Embryonic facial prominence (tissue), 1 donor: ENCODE measurements around the gene CLPTM1.
"Not testable (repeated sequence)": the region's sequence is repeated elsewhere in the genome, so short reads cannot be mapped to it uniquely, and the experiment has no call there.

Experiments used
- DNase-seq: peaks from one replicate; pipeline ENCODE4 v3.0.0-alpha.2; 2016; ENCODE audit errors: extremely low spot score

Gene CLPTM1, protein sequence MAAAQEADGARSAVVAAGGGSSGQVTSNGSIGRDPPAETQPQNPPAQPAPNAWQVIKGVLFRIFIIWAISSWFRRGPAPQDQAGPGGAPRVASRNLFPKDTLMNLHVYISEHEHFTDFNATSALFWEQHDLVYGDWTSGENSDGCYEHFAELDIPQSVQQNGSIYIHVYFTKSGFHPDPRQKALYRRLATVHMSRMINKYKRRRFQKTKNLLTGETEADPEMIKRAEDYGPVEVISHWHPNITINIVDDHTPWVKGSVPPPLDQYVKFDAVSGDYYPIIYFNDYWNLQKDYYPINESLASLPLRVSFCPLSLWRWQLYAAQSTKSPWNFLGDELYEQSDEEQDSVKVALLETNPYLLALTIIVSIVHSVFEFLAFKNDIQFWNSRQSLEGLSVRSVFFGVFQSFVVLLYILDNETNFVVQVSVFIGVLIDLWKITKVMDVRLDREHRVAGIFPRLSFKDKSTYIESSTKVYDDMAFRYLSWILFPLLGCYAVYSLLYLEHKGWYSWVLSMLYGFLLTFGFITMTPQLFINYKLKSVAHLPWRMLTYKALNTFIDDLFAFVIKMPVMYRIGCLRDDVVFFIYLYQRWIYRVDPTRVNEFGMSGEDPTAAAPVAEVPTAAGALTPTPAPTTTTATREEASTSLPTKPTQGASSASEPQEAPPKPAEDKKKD

DNA sequence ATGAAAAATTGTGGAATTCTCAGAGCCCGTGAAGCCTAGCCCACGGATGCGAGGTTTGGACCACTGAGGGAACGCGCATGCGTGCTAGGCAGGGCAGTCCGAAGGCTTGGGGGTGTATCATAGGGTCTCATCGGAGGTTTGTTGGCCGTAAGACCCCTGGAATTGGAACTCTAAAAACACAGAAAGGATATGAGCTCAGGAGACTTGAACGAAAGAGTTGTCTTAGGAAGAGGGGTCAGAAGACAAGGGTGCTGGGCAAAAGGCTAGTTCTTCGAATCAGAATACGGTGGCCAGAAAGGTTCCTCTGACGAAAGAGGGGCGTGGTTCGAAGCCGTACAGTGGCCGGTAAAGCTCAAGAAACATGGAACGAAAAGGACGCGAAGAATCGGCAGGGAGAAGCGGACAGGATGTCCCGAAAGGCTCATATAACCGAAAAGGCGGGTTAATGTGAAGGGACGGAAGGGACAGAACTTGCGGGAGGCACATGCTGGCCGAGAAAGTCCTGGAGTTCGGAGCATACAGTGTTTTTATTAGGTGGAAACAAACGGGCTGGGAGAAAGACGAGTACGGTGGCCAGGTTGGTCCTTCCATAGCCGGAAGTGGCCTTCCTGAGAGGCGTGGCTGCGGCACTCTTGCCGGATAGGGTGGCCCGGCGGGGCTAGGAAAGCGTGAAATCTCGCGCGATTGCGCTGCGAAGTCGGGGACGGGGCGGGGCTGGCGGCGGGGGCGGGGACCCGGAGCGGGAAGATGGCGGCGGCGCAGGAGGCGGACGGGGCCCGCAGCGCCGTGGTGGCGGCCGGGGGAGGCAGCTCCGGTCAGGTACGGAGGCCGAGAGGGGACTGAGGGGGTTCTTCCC, at the start of gene CLPTM1:
TSS of gene CLPTM1 (plus strand) at position 732 of the 856 bp plus-strand sequence. CDS start at position 748, 16 bp downstream.
- DNase-seq = peak; percentile 95

DNA sequence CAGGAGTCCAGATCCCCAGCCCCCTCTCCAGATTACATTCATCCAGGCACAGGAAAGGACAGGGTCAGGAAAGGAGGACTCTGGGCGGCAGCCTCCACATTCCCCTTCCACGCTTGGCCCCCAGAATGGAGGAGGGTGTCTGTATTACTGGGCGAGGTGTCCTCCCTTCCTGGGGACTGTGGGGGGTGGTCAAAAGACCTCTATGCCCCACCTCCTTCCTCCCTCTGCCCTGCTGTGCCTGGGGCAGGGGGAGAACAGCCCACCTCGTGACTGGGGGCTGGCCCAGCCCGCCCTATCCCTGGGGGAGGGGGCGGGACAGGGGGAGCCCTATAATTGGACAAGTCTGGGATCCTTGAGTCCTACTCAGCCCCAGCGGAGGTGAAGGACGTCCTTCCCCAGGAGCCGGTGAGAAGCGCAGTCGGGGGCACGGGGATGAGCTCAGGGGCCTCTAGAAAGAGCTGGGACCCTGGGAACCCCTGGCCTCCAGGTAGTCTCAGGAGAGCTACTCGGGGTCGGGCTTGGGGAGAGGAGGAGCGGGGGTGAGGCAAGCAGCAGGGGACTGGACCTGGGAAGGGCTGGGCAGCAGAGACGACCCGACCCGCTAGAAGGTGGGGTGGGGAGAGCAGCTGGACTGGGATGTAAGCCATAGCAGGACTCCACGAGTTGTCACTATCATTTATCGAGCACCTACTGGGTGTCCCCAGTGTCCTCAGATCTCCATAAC, 49.6 kb upstream of the CLPTM1 start, which contains the start of gene APOE:
TSS of gene APOE (plus strand) at position 360 of the 724 bp plus-strand sequence. CDS start 829 bp downstream, outside the sequence.
- no peak for DNase-seq

DNA sequence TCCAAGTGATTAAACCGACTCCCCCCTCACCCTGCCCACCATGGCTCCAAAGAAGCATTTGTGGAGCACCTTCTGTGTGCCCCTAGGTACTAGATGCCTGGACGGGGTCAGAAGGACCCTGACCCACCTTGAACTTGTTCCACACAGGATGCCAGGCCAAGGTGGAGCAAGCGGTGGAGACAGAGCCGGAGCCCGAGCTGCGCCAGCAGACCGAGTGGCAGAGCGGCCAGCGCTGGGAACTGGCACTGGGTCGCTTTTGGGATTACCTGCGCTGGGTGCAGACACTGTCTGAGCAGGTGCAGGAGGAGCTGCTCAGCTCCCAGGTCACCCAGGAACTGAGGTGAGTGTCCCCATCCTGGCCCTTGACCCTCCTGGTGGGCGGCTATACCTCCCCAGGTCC, 47.6 kb upstream of the CLPTM1 start:
- no peak for DNase-seq

DNA sequence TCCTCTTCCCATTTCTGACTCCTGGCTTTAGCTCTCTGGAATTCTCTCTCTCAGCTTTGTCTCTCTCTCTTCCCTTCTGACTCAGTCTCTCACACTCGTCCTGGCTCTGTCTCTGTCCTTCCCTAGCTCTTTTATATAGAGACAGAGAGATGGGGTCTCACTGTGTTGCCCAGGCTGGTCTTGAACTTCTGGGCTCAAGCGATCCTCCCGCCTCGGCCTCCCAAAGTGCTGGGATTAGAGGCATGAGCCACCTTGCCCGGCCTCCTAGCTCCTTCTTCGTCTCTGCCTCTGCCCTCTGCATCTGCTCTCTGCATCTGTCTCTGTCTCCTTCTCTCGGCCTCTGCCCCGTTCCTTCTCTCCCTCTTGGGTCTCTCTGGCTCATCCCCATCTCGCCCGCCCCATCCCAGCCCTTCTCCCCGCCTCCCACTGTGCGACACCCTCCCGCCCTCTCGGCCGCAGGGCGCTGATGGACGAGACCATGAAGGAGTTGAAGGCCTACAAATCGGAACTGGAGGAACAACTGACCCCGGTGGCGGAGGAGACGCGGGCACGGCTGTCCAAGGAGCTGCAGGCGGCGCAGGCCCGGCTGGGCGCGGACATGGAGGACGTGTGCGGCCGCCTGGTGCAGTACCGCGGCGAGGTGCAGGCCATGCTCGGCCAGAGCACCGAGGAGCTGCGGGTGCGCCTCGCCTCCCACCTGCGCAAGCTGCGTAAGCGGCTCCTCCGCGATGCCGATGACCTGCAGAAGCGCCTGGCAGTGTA, 46.9 kb upstream of the CLPTM1 start:
- DNase-seq = no peak

DNA sequence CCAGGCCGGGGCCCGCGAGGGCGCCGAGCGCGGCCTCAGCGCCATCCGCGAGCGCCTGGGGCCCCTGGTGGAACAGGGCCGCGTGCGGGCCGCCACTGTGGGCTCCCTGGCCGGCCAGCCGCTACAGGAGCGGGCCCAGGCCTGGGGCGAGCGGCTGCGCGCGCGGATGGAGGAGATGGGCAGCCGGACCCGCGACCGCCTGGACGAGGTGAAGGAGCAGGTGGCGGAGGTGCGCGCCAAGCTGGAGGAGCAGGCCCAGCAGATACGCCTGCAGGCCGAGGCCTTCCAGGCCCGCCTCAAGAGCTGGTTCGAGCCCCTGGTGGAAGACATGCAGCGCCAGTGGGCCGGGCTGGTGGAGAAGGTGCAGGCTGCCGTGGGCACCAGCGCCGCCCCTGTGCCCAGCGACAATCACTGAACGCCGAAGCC, 46.3 kb upstream of the CLPTM1 start:
- DNase-seq = no peak

DNA sequence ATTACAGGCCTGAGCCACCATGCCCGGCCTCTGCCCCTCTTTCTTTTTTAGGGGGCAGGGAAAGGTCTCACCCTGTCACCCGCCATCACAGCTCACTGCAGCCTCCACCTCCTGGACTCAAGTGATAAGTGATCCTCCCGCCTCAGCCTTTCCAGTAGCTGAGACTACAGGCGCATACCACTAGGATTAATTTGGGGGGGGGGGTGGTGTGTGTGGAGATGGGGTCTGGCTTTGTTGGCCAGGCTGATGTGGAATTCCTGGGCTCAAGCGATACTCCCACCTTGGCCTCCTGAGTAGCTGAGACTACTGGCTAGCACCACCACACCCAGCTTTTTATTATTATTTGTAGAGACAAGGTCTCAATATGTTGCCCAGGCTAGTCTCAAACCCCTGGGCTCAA, 45.4 kb upstream of the CLPTM1 start:
- DNase-seq = no peak

DNA sequence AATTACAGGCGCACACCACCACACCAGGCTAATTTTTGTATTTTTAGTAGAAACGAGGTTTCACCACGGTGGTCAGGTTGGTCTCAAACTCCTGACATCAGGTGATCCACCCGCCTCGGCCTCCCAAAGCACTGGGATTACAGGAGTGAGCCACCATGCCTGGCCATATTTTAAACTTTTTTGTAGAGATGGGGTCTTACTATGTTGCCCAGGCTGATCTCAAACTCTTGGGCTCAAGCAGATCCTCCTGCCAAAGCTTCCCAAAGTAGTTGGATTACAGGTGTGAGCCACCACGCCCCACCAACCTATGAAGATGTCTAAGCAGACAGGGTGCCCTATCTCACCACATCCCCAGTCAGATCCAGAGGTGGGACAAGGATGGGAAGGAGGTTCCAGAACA, 43.3 kb upstream of the CLPTM1 start:
- not testable (repeated sequence) for DNase-seq

DNA sequence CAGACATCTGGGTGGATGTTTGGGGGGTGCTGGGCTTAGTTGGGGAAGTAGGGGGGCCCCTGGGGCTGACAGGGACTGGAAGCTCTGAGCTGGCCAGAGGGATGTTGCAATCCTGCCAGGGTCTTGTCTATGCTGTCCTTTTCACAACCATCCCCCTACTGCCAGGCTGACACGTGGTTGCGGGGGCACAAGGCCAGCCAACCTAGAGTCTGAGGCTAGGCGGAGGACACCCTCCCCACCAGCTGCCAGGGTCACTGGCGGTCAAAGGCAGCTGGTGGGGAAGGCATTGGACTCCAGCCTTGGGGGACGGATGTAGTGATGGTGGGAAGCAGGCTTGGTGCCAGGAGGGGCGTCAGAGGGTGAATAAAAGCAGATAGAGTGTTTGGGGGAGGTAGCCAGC, 42.3 kb upstream of the CLPTM1 start:
- DNase-seq = no peak

DNA sequence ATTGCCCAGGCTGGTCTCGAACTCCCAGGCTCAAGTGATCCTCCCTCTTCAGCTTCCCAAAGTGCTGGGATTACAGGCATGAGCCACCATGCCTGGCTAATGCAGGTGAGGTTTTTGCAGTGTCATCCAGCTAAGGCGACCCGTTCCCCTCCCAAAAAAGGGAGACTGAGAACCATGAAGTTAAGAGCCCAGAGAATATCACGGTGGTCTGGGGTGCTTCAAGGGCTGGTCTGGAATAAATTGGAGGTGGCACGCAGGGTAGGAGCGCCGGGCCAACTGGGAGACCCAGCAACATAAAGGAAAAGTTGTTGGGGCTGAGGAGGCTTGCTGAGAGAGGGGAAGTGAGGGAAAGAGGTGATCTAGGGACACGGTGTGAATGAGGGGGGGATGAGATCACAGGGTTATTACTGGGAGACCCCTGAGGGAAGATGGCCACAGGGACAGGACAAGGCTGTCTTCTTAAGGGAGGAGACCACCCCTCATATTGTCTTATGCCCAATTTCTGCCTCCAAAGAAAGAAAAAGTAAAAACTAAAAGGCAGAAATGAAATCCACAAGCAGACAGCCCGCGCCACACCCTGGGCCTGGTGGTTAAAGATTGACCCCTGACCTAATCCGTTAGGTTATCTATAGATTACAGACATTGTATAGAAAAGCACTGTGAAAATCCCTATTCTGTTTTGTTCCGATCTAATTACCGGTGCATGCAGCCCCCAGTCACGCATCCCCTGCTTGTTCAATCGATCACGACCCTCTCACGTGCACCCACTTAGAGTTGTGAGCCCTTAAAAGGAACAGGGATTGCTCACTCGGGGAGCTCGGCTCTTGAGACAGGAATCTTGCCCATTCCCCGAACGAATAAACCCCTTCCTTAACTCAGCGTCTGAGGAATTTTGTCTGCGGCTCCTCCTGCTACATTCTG, 41.4 kb upstream of the CLPTM1 start:
- not testable (repeated sequence) for DNase-seq

DNA sequence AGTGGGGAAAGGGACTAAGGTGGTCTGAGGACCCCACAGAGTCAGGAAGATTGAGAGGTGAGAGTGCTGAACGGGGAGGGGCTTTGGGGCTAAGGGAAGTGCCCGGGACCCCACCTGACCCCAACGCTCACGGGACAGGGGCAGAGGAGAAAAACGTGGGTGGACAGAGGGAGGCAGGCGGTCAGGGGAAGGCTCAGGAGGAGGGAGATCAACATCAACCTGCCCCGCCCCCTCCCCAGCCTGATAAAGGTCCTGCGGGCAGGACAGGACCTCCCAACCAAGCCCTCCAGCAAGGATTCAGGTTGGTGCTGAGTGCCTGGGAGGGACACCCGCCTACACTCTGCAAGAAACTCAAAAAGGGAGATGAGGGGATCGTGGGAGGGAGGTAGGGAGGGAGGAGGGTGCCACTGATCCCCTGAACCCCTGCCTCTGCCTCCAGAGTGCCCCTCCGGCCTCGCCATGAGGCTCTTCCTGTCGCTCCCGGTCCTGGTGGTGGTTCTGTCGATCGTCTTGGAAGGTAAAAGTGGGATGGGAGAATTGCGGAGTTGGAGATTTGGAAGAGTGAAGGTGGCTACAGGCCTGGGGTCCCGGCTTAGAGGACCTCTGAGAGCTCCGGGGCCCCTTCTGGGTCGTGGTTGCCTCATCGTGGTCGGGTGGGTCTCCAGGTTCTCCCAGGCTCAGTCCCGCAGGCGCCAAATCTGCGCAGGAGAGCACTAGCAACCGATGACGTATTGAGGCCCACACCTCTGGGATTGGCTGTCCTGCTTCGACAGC, 40.6 kb upstream of the CLPTM1 start, which contains the start of gene APOC1:
TSS of gene APOC1 (plus strand) at position 176 of the 774 bp plus-strand sequence. CDS start at position 460, 284 bp downstream.
- peak; percentile 84 for DNase-seq

DNA sequence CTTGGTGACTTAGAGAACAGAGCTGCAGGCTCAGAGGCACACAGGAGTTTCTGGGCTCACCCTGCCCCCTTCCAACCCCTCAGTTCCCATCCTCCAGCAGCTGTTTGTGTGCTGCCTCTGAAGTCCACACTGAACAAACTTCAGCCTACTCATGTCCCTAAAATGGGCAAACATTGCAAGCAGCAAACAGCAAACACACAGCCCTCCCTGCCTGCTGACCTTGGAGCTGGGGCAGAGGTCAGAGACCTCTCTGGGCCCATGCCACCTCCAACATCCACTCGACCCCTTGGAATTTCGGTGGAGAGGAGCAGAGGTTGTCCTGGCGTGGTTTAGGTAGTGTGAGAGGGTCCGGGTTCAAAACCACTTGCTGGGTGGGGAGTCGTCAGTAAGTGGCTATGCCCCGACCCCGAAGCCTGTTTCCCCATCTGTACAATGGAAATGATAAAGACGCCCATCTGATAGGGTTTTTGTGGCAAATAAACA, 30.9 kb upstream of the CLPTM1 start:
- no peak for DNase-seq

DNA sequence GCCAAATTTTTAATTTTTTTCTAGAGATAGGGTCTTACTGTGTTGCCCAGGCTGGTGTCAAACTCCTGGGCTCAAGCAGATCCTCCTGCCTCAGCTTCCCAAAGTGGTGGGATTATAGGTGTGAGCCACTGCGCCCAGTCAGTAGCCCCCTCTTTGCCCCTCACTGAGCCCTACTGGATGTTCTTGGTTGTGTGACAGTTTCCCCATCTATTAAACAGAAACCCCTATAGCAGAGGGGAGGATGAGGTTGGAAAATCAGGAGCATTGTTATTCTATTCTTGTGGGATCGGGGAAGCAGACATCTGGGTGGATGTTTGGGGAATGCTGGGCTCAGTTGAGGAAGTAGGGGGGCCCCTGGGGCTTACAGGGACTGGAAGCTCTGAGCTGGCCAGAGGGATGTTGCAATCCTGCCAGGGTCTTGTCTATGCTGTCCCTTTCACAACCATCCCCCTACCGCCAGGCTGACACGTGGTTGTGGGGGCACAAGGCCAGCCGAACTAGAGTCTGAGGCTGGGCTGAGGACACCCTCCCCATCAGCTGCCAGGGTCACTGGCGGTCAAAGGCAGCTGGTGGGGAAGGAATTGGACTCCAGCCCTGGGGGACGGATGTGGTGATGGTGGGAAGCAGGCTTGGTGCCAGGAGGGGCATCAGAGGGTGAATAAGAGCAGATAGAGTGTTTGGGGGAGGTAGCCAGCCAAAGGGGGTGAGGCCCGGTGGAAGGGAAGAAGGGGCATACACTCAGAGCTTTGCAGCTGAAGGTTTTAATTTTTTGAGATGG, 29.9 kb upstream of the CLPTM1 start:
- DNase-seq = no peak

DNA sequence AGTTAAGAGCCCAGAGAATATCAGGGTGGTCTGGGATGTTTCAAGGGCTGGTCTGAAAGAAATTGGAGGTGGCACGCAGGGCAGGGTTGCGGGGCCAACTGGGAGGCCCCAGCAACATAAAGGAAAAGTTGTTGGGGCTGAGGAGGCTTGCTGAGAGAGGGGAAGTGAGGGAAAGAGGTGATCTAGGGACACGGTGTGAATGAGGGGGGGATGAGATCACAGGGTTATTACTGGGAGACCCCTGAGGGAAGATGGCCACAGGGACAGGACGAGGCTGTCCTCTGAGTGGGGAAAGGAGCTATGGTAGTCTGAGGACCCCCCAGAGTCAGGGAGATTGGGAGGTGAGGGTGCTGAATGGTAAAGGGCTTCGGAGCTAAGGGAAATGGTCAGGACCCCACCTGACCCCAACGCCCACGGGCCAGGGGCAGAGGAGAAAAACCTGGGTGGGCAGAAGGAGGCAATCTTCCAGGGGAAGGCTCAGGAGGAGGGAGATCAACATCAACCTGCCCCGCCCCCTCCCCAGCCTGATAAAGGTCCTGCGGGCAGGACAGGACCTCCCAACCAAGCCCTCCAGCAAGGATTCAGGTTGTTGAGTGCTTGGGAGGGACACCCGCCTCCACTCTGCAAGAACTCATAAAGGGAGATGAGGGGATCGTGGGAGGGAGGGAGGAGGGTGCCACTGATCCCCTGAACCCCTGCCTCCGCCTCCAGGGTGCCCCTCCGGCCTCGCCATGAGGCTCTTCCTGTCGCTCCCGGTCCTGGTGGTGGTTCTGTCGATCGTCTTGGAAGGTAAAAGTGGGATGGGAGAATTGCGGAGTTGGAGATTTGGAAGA, 28.7 kb upstream of the CLPTM1 start:
- not testable (repeated sequence) for DNase-seq

DNA sequence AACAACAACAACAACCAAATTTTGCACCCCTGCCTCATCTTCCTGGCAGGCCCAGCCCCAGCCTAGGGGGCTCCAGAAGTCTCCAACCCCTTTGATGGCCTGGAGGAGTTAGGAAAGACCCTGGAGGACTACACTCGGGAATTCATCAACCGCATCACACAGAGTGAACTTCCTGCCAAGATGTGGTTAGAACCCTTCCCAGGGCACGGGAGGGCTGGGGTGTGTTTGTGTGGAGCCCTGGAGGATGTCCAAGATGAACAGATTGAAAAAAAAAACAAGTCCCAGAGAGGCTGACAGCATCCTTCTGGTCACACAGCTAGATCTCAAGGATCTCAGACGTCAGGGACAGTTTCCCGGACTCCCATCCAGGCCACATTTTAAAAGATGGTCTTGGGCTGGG, 27.4 kb upstream of the CLPTM1 start:
- DNase-seq = no peak

DNA sequence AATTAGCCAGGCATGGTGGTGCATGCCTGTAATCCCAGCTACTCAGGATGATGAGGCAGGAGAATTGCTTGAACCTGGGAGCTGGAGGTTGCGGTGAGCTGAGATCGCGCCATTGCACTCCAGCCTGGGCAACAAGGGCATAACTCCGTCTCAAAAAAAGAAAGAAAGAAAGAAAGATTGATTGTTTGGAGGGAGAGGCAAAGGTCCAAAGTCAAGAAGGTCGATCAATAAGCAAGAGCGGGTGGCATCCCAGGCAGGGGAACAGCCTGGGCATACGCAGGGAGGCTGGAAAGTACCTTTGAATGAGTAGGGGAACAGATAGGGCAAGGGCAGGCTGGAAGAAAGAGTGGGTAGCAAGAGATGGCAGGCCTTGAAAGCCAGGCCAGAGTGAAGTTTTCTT, 25.1 kb upstream of the CLPTM1 start:
- DNase-seq = no peak

DNA sequence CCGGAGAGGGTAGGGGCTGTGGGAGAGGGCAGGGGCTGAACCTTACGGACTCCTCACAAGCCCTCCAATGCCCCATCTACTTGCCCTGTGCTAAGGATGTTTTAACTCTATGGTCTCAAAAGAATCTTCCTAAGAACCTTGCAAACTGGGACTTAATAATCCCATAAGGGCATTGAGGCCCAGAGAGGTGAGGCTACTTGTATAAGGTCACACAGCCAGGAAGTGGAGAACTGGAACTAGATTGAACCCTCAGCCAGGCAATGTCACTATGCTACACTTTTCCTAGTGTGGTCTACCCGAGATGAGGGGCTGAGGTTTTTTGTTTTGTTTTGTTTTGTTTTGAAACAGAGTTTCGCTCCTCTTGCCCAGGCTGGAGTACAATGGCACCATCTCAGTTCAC, 23.6 kb upstream of the CLPTM1 start:
- no peak for DNase-seq

DNA sequence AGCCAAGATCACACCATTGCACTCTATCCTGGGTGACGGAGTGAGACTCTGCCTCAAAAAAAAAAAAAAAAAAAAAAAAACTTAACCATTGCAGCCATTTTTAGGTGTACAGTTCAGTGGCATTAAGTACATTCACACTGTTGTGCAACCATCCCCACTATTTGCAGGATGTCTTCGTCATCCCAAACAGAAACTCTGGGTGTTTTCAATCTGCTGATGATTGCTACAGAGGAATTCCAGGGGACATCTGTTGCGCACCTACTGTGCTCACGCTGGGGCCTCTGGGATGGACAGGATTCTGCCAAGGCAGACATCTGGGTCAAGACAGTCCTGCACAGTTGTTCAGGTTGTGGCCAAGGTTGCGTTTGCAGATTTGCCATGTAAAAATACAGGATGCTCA, 15.5 kb upstream of the CLPTM1 start:
- no peak for DNase-seq
